AG04450 (cell line): ENCODE results near the gene CACNA2D2. TPM values are rescaled to one million over a fixed set of nuclear protein-coding genes. Genes with fewer than 3 reads are reported as not detected.

Experiments
- CTCF ChIA-PET: fragments of 300-600, 350-600 bp; formaldehyde crosslinking; extraction: SDS; loops from one replicate; lab custom pipeline; 2022; ENCODE audit warnings: antibody characterized with exemption, inconsistent platforms; lab: Charles Lee
- POLR2A ChIA-PET: fragments of 350-600 bp; formaldehyde crosslinking; extraction: SDS; loops from one replicate; lab custom pipeline; 2021; ENCODE audit warnings: antibody characterized with exemption, inconsistent platforms; lab: Yijun Ruan, JAX
- DNase-seq: peaks from one replicate; pipeline ENCODE4 v3.0.0-alpha.2; 2011; ENCODE audit warnings: low read depth, low spot score
- H3K27ac ChIP-seq: one replicate; pipeline ENCODE4 v1.5.1; 2012; ENCODE audit warnings: low read depth, low read length, control low read depth
- H3K27me3 ChIP-seq: one replicate; pipeline ENCODE4 v1.6.0; 2012; ENCODE audit warnings: low read length; ENCODE audit not compliant: control insufficient read depth, insufficient read depth
- H3K4me3 ChIP-seq: 2 replicates; pipeline ENCODE4 v1.5.1; 2011; ENCODE audit warnings: mild to moderate bottlenecking, low read depth, low read length, control low read depth
- H3K9me3 ChIP-seq: 2 replicates; pipeline ENCODE4 v1.5.1; 2012; ENCODE audit warnings: low read length; ENCODE audit not compliant: control insufficient read depth, insufficient read depth
- CTCF ChIP-seq: IDR thresholded peaks from 2 replicates; pipeline ENCODE4 v1.5.1; 2011; ENCODE audit warnings: low read depth, low read length, control low read depth, inconsistent platforms
- polyA plus RNA-seq: library from polyadenylated mRNA; depleted of rRNA; stranded (reverse); fragments of >200 nt; gene quantifications from 2 replicates; pipeline ENCODE4 v1.2.3, GENCODE V29; 2011

Gene CACNA2D2
- polyA plus RNA-seq, 1 experiment: 0.09 TPM

GRCh38 chr3:50338965-50339364, 164.5 kb downstream of the CACNA2D2 start:
- H3K4me3 ChIP-seq: peak overlapping the region; percentile 10; the same call in 1 of the 2 replicates

GRCh38 chr3:50337175-50337861, 166.1 kb downstream of the CACNA2D2 start:
- ChIA-PET CTCF (interaction anchor here (0.5 to 2.4 kb wide), 6 partner anchors 11 to 501 kb away, joined by 3 to 15 read pairs (median 6); no protein-coding TSS in a partner anchor), POLR2A (interaction anchor here (0.6 to 2.4 kb wide), 14 partner anchors 9 to 1675 kb away, joined by 3 to 22 read pairs (median 4); partner anchors contain the start of genes CYB561D2, HYAL3, NAA80 and NPRL2)
- Histone ChIP-seq H3K4me3 (peak overlapping the region; percentile 98), H3K27me3 (no peaks in the 10 kb centered on the region), H3K9me3 (no peaks in the 10 kb centered on the region; the same call in 1 of the 2 replicates), H3K27ac (peak overlapping the region; percentile 96)
- no peak for TF ChIP-seq CTCF
- peak; percentile 99 for DNase-seq

More at GRCh38 chr3:50338965-50339364, 164.5 kb downstream of the CACNA2D2 start:
- Histone ChIP-seq H3K9me3 (no peaks in the 10 kb centered on the region; the same call in 1 of the 2 replicates), H3K27me3 (no peaks in the 10 kb centered on the region), H3K27ac (no peak overlapping the region)
- CTCF ChIA-PET: no interaction called here
- no peak for DNase-seq
- TF ChIP-seq CTCF: no peak
- POLR2A ChIA-PET: interaction anchor here (0.6 kb wide), 1 partner anchor 23 kb away, joined by 3 read pairs; no protein-coding TSS in a partner anchor

DNA sequence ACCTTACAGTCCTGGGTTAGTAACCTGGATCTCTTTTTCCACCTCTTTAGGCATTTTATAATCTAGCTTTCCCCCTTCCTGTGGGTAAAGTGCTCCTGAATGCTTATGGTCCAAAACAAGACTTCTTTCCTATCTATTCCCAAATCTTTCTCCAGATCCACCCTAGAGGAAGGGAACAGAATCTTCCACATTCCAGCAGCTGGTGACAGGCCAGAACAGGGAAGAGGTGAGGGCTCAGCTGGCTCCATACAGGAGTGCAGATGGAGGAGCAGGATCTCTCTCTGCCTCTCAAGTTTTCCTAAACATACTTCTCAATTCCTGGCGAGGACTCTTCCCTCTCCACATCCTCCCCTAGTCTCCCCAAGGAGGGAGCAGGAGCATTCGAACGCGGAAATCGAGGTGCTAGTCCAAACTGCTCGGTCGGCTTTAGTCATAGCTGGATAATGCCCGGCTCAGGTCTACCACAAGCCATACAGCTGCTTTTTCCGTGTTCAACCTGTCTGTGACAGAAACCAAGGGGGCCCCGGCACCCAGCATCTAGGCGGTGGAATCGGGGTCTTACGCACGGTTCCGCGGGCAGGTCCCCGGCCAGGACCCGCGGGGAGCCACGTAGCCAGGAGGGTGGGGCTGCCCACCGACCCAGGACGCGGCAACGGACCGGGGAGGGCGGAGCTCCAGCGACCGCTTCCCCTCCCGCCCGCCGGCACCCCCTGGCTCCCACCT, 166.8 kb downstream of the CACNA2D2 start:
- POLR2A ChIA-PET: interaction anchor here (0.6 to 2.4 kb wide), 13 partner anchors 9 to 1675 kb away, joined by 3 to 22 read pairs (median 5); partner anchors contain the start of genes CYB561D2, HYAL3, NAA80 and NPRL2
- no peaks in the 10 kb centered on the region; the same call in 1 of the 2 replicates for H3K9me3 ChIP-seq
- no peak for DNase-seq

DNA sequence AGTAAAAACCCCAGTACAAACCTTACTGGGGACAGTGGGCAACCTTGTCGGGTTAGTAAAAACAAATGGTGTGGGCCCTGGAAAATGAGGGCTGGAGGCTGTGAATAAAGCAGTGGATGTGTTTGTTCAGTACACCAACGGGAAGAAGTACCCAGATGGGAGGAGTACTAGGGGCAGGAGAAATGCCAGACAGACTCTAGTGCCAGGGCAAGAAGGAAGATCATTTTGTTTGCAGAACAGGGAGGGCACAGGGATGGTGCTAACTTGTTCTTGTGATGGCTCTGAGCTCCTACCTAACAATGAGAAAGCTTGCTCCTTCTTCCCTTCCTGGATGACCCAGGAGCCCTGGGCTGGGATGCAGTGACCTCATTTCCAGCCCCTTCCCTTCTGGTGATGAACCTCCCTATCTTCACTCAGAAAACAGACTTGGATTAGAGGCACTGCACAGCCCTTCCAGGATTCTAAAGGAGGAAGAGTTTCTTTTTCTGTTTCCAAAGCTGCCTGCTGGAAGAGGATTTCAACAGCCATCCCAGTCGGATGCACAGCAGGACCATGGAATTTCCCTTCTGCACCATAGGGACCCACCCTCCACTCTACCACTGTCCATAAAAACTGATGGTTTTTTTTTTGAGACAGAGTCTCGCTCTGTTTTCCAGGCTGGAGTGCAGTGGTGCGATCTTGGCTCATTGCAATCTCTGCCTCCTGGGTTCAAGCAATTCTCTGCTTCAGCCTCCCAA, 168.9 kb downstream of the CACNA2D2 start:
- no peak for DNase-seq
- H3K27ac ChIP-seq: no peak overlapping the region
- H3K4me3 ChIP-seq: peak overlapping the region; percentile 17; the same call in 1 of the 2 replicates
- no peaks in the 10 kb centered on the region; the same call in 1 of the 2 replicates for H3K9me3 ChIP-seq
- H3K27me3 ChIP-seq: no peaks in the 10 kb centered on the region
- TF ChIP-seq CTCF: no peak
- POLR2A ChIA-PET: no interaction called here
- CTCF ChIA-PET: interaction anchor here (0.6 to 0.9 kb wide), 2 partner anchors 10 to 280 kb away, joined by 3 to 4 read pairs; no protein-coding TSS in a partner anchor

More for the DNA sequence above, 166.8 kb downstream of the CACNA2D2 start:
- CTCF ChIA-PET: interaction anchor here (0.5 to 2.4 kb wide), 7 partner anchors 11 to 501 kb away, joined by 3 to 15 read pairs (median 4); no protein-coding TSS in a partner anchor
- no peaks in the 10 kb centered on the region for H3K27me3 ChIP-seq
- H3K4me3 ChIP-seq: peak overlapping the region; percentile 98
- TF ChIP-seq CTCF: peak; percentile 1; the same call in 1 of the 2 replicates
- H3K27ac ChIP-seq: peak overlapping the region; percentile 96
